Right lobe of liver (tissue), 4 donors: Measurements from ENCODE around the gene NAXD.

Experiments
- POLR2A ChIP-seq: fragments of 450-650 bp; IDR thresholded peaks from one replicate; pipeline ENCODE4 v1.6.1; 2017; ENCODE audit warnings: antibody characterized with exemption, mild to moderate bottlenecking
- TF ChIP-seq, protein P1 (sequence below), 4 donors: fragments of 200-600 bp in 3 of 4; fragments of 450-650 bp in 1 of 4; IDR thresholded peaks; one replicate each; pipeline versions ENCODE4 v1.5.1 to v1.8.0; 2016 to 2022; ENCODE audit warnings: antibody characterized with exemption in 4 of 4, mild to moderate bottlenecking in 2 of 4
- donor health status: DM: no; HTN: no; CAD: no.
- donor health status: DM: no; HTN: no; CAD: no.
- donor health status: DM: no; HTN: yes; CAD: no.

DNA sequence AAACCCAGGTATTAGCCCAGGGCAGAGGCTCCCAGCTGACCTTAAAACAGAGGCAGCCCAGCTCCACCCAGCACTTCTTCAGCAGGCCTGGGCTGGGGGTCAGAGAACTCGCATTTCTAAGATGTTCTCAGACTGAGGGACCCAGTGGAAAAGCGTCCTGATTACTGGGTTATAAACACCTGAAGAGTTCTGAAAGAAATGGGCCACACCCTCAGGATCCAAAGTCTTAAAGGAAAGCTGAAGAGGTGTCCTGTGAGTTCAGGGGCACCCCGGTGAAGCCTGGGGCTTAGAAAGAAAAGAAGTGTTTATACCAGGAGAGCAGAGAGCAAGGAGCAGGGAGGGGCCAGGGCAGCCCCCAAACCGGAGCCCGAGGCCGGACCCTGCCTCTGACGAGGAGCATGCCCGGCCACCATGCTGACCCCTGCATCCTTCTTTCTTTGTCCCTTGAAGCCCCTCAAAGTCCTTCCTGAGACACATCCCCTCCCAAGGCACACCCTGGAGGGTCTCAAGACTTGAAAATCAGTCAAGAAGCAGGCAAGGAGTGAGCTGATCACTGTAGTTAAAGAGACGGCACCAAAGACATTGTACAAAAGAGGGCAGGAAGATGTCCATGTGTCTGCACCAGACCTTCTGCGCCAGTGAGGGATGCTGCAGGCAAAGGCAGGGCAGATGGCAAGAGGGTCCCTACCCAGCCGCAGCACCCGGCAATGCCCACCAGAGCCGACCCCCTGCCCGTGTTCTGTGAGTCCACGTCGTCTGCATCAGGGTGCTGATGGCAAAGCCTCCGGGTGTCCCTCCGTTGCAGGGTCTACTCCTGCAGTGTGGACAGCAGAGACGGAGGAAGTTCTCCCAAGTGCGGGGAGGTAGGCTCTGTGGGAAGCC, 43.2 kb upstream of the NAXD start:
- TF ChIP-seq, protein P1, sequence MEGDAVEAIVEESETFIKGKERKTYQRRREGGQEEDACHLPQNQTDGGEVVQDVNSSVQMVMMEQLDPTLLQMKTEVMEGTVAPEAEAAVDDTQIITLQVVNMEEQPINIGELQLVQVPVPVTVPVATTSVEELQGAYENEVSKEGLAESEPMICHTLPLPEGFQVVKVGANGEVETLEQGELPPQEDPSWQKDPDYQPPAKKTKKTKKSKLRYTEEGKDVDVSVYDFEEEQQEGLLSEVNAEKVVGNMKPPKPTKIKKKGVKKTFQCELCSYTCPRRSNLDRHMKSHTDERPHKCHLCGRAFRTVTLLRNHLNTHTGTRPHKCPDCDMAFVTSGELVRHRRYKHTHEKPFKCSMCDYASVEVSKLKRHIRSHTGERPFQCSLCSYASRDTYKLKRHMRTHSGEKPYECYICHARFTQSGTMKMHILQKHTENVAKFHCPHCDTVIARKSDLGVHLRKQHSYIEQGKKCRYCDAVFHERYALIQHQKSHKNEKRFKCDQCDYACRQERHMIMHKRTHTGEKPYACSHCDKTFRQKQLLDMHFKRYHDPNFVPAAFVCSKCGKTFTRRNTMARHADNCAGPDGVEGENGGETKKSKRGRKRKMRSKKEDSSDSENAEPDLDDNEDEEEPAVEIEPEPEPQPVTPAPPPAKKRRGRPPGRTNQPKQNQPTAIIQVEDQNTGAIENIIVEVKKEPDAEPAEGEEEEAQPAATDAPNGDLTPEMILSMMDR (IDR thresholded peaks at IDR 0.05) = no peak
- no peak for TF ChIP-seq POLR2A
